ENCODE results near the gene FBL. TPM values are rescaled to one million over a fixed set of nuclear protein-coding genes. Genes with fewer than 3 reads are reported as not detected.

FBL gene
- total RNA-seq, 1 donor from 2014 or later: 21.7 TPM

GRCh38 chr19:39796000-39796498 lies 50.1 kb downstream of the FBL start:
- no peak for DNase-seq (ENCODE audit: low read depth)

- no peak for DNase-seq (ENCODE audit: low read depth)
These were observed 51.2 kb downstream of the FBL start for GRCh38 chr19:39795001-39795400.

GRCh38 chr19:39792999-39793546 lies 53.1 kb downstream of the FBL start:
- peak; percentile 89 for DNase-seq (ENCODE audit: low read depth)

- no peak for DNase-seq (ENCODE audit: low read depth)
These were observed 57.9 kb downstream of the FBL start for GRCh38 chr19:39788244-39788643.

Small RNAs within 50 kb of the gene (microRNA-seq; reads per million reads assigned to microRNA genes)
- gene MIR6719: not detected

Other genes with a start within 250 kb of the FBL start
- not detected in 2 replicates for gene LGALS13, start 243.9 kb downstream of the FBL start, total RNA-seq
- not detected in 2 replicates for gene LGALS16, start 190.5 kb downstream of the FBL start, total RNA-seq
- gene LGALS14, start 141.9 kb downstream of the FBL start, total RNA-seq: not detected in 2 replicates
- not detected in 2 replicates for gene CLC, start 108.3 kb downstream of the FBL start, total RNA-seq
- not detected in 2 replicates for gene LEUTX, start 67.5 kb downstream of the FBL start, total RNA-seq
- 0.16 and 0.45 TPM in 2 replicates for gene DYRK1B, start 12.2 kb downstream of the FBL start, total RNA-seq
- 0.21 and 0.43 TPM in 2 replicates for gene FCGBP, start 88.3 kb upstream of the FBL start, total RNA-seq
- 165 and 187 TPM in 2 replicates for gene PSMC4, start 124.8 kb upstream of the FBL start, total RNA-seq
- 3.0 and 3.2 TPM in 2 replicates for gene ZNF546, start 150.7 kb upstream of the FBL start, total RNA-seq
- gene ZNF780B, start 209.9 kb upstream of the FBL start, total RNA-seq: 7.8 and 9.8 TPM in 2 replicates
- gene ZNF780A, start 244.6 kb upstream of the FBL start, total RNA-seq: 11.6 and 17.3 TPM in 2 replicates

Measured in myocyte (in vitro differentiated cells).